GM19238 (cell line): ENCODE measurements around the gene OR11A1.

Experiments
- DNase-seq: peaks from one replicate; pipeline ENCODE4 v3.0.0; 2011; ENCODE audit warnings: low spot score; ENCODE audit not compliant: insufficient read length

OR11A1 gene

GRCh38 chr6:29456971-29457370, at the start of gene OR11A1, which contains the start of gene OR2H1:
OR11A1 (minus strand) TSS chr6:29457071; CDS start chr6:29427641, 29,430 bp downstream.
OR2H1 (plus strand) TSS chr6:29457155; CDS start chr6:29461770, 4,615 bp downstream.
- no peak for DNase-seq

DNA sequence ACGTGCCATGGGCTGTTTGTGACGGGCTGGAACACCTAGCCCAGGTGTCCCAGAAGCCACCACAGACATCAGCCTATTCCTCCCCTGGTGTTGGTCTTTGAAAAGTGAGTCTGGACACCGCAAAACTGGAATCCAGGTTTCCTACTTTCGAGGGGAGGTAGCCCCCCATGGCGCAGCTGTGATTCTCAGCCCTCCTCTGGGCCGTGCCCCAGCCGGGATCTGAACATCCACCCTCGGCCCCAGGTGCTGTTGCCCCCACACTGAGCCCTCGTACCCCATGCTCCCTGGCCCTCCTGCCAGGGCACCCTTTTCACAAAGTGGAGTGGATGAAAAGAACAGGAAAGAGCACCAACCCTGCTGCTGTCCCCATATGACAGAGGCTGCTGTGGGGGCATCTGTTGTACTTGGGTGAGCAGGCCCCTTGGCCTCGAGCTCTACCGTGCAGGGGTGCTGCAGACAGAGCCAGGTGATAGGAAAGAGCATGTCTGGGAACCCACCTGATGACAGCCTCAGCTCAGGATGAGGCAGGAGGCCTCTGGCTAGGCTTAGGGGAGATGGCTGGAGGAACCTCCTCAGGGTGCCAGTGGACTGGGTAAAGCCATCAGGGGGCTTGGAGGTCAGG, 49.7 kb upstream of the OR11A1 start:
- DNase-seq = no peak

GRCh38 chr6:29505808-29506207, 48.9 kb upstream of the OR11A1 start:
- no peak for DNase-seq

- DNase-seq = no peak
Measured at GRCh38 chr6:29504961-29505360, 48.1 kb upstream of the OR11A1 start.

- no peak for DNase-seq
Measured at GRCh38 chr6:29502597-29502996, 45.7 kb upstream of the OR11A1 start.

DNA sequence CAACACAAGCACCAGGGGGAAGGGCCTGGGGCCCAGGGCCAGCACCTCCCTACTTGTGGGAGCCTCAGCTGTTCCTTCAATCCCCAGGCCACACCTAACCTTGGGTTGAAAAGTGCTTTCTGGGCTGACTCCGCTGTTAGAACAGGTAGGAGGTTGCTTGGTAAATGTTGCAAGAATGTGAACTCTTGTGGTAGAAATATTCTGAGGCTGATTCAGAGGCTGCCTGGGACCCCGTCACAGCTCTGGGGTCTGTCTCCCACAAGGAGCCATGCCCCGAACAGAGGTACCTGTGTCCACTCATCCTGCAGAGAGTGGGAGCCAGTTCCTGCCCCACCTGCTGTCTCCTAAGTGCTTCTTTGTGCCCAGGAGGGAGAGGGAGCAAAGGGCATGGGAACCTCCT, 45.3 kb upstream of the OR11A1 start:
- no peak for DNase-seq

DNA sequence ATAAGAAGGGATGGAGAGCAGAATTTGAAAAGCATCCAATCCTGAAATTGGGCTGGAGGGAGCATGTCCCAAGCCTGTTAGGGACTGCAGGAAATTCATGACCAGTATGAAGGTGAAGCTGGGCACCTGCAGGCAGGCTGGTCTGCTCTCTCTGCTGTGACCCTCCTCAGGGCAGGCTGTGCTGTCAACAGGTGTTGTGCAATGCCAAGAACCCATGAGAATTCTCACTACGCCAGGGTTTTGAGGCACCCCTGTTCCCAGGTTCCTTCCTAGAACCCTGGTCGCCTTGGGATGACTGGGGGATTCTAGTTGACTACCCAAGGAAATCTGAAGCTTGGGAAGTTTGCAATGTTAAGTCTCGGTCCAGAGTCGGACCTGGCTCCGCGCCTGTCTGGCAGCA, 44.2 kb upstream of the OR11A1 start:
- no peak for DNase-seq

DNA sequence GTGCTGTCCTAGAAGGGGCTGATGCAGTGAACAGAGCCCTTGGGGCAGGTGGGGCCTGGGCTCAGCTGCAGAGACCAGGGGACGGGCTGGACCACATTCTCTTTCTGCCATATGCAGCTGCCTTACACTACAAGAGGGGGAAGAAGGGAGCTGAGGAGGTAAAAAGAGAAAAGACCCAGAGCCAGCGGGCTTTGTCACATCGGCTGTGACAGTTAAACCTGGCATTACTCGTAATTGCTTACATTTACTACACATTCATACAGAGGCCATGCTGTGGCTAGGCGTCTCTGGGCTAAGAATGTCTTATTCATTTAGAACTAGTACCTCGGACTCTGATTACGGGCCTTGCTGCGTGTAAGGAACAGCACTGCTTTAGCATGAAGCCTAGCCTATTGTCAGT, 43.7 kb upstream of the OR11A1 start:
- DNase-seq = no peak

DNA sequence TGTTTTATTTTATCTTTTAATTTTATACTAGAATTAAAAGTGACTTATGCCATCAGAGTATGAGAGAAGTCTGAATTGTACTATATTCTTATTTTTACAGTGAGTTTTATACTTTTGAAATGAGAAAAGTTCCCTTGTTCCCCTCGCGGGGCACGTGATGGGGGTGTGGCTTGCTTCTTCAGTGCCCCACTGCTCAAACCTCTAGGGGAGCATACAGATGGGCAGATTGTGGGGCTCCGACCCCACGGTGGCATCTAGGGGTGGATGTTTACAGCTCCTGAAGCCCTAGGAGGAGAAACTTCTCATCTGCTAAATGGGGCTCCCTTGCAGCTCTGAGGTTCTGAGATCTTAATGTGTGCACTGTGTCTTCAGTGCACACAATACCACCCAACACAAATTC, 42.8 kb upstream of the OR11A1 start:
- no peak for DNase-seq

- DNase-seq = no peak
Measured at GRCh38 chr6:29496961-29497360, 40.1 kb upstream of the OR11A1 start.

DNA sequence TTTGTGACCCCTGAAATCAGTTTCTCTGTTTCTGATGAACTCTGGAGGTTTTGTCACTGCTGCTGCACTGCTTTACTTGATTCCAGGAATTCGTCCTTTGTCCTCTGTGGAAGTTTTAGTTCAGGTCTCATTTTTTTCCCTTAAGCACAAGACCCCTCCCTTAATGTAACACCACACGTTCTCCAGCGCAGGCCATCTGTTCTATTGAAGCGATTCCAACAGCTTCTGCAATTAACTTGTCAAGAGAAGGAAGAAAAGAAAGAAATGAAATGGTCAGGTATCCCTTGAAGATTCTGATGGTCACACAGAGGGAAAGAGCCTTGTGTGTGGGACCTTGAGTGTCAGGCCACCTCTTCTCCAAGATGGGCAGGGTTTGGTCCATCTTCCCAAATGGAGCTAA, 38.7 kb upstream of the OR11A1 start:
- no peak for DNase-seq

DNA sequence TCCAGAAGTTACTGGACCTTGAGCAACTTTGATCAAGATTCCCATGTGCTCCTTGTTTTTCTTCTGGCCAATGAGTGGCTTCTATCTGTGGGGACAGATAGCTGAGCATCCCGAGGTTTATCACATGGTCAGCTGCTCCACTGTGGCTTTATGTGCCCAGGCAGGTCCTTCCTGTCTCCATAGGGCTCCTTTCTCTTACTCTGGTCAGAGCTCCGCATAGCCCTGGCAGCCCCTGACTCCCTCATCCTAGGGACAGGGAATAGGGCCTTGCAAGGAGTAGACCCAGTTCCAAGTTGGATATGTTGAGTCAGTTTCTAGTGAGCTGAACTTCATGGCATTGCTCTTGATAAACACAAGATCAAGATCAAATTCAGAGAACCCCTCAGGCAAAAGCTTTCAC, 37.3 kb upstream of the OR11A1 start:
- DNase-seq = no peak

- no peak for DNase-seq
Measured at GRCh38 chr6:29493261-29493660, 36.4 kb upstream of the OR11A1 start.

DNA sequence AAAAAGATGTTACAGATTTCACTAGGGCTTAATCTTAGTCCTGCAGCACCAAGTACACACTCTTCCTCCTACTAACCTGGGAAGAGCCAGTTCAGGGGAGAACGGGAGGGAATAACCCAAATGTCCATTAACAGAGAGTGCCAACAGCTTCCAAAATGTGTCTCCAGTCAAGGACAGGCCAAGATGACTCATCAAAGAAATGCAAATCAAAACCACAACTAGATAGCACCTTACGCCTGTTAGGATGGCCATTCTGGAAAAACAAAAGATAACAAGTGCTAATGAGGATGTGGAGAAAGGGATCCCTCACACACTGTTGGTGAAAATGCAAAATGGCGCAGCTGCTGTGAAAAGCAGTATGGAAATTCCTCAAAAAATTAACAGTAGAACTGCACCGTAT, 34.7 kb upstream of the OR11A1 start:
- no peak for DNase-seq

- DNase-seq = no peak
Measured at GRCh38 chr6:29490552-29490951, 33.7 kb upstream of the OR11A1 start.

DNA sequence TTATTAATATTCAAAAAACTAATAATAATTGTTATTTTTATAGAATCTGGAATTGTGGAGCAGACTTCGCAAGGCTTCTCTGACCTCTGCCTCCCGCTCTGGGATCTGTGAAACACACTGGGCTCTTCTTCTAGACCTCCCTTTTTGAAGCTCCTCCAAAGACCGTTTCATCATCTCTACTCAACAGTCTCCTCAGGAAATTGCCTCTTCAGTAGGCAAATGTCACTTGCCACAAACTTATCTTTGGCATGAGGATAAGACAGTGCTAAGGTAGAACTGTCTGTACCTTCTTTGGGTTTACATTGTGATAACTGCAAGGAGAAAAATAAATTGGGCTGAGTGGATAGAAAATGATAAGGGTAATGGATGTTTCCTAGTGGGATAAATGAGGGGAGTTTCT, 33.2 kb upstream of the OR11A1 start:
- DNase-seq = no peak

DNA sequence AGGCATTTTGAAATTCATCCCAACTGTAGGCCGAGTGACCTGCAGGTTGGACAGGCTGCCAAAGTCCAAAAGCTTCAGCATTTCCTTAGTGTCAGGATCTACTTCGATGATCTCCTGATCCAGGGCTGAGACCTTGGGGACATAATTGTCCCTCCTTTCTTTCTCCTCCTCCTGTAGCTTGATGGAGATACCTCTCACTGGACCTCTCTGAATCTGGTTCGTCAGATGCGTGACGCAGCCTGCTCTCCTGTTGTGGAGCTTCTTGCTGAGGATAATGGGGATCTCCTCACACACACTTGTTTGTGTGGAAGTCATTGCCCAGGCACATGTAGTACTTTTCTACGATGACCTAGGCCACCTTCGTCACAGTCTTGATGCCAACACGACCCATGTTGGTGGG, 32.4 kb upstream of the OR11A1 start:
- DNase-seq = no peak

DNA sequence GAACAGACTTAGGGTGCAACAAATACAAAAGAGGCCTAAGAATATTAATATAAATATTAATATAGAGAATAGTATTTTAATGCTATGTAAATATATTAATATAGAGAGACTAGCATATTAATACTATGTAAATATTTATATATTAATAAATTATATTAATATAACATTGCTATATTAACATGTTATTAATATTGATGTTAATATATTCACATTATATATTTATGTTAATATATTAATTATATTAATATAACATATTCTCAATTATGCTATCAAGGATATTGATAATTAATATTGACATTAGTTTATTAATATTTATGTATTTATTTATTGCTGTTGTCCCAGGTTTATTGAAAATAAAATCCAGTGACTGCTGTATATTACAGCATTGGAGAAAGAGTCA, 32.0 kb upstream of the OR11A1 start:
- no peak for DNase-seq

- DNase-seq = no peak
Measured at GRCh38 chr6:29487660-29488059, 30.8 kb upstream of the OR11A1 start, which contains the start of gene MAS1L. MAS1L (minus strand) TSS chr6:29487956; CDS start chr6:29487902, 54 bp downstream.

- no peak for DNase-seq
Measured at GRCh38 chr6:29487131-29487530, 30.3 kb upstream of the OR11A1 start.

GRCh38 chr6:29486577-29486976, 29.7 kb upstream of the OR11A1 start:
- DNase-seq = no peak

- no peak for DNase-seq
Measured at GRCh38 chr6:29483735-29484134, 26.9 kb upstream of the OR11A1 start.

- no peak for DNase-seq
Measured at GRCh38 chr6:29483186-29483585, 26.3 kb upstream of the OR11A1 start.

- DNase-seq = no peak
Measured at GRCh38 chr6:29479560-29479959, 22.7 kb upstream of the OR11A1 start.
